ENCODE data around the gene GAPDHS. TPM values are rescaled to one million over a fixed set of nuclear protein-coding genes. Genes with fewer than 3 reads are reported as not detected.
A peak's percentile ranks its signal among the peaks of the same experiment; 100 is the strongest.

Gene GAPDHS
- total and polyA plus RNA-seq, 2 of the 4 experiments (the other 2 are of a cell fraction), result not detected

DNA sequence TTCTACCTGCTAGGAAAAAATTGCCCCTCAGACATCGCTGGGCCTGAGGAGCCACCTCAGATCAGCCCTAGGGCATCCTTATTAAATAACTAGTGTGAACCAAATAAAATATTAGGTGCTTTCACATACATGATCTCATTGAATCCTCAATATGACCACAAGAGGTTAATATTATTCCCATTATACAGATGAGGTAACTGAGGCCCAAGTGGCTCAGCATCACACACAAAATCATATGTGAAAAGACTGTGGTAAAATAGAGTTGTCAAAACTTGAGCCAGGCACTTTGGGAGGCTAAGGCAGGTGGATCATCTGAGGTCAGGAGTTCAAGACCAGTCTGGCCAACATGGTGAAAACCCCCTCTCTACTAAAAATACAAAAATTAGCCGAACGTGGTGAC is 16.9 kb upstream of the GAPDHS start:
- Histone ChIP-seq H2BK5ac (ENCODE audit: low read depth, low read length, poor library complexity, severe bottlenecking) (no peak overlapping the region), H4K20me1 (ENCODE audit: insufficient read depth, low read length) (no peaks in the 10 kb centered on the region), H2BK120ac (ENCODE audit: low read depth, low read length) (0 out of 2 replicates have a peak overlapping the region, but pooled peaks have one; percentile 38), H4K91ac (ENCODE audit: insufficient read depth, low read depth, low read length) (no peak overlapping the region), H3K4me1 (ENCODE audit: control insufficient read depth, insufficient read depth, low read length) (peaks cover 12% of the 10 kb centered on the region), H3K9me1 (ENCODE audit: insufficient read depth, low read length) (peaks cover 16% of the 10 kb centered on the region), H3K36me3 (ENCODE audit: control insufficient read depth, insufficient read depth, low read length) (no peaks in the 10 kb centered on the region), H3K14ac (replicated peaks; ENCODE audit: low read depth, low read length) (no peak overlapping the region), H3K9ac (ENCODE audit: low read depth, low read length) (no peak overlapping the region), H2BK15ac (ENCODE audit: low read depth, low read length) (peak overlapping the region; percentile 29; the same call in 1 of the 3 replicates), H3K27ac (ENCODE audit: insufficient read depth, low read length) (no peak overlapping the region), H3K4me2 (ENCODE audit: low read depth, low read length) (no peak overlapping the region), H2AK5ac (ENCODE audit: low read depth, low read length) (no peak overlapping the region), H4K5ac (ENCODE audit: low read depth, low read length) (no peak overlapping the region), H2AFZ (replicated peaks; ENCODE audit: low read length, poor library complexity) (no peak overlapping the region), H3K27me3 (ENCODE audit: control insufficient read depth, insufficient read depth, low read length) (peaks cover 16% of the 10 kb centered on the region; the same call in 1 of the 2 replicates), H3K4me3 (ENCODE audit: insufficient read depth, low read depth, low read length) (no peak overlapping the region), H4K8ac (ENCODE audit: low read depth in 2 of 2, low read length in 2 of 2) (no peak overlapping the region), H3K18ac (ENCODE audit: low read depth, low read length) (no peak overlapping the region), H3K79me1 (ENCODE audit: low read depth in 1 of 2, low read length in 2 of 2) (0 out of 4 replicates have a peak, but pooled peaks cover 0 to 3% of the 10 kb centered on the region in 2 experiments), H2BK20ac (ENCODE audit: low read depth, low read length) (peak overlapping the region; percentile 59; the same call in 1 of the 2 replicates), H3K4ac (ENCODE audit: low read depth, low read length) (no peak overlapping the region), H3K23ac (ENCODE audit: low read depth, low read length) (no peak overlapping the region), H2AK9ac (replicated peaks; ENCODE audit: low read depth, low read length, poor library complexity) (no peak overlapping the region), H3K56ac (ENCODE audit: extremely low read depth, insufficient read depth, low read length) (no peak overlapping the region), H3K9me3 (ENCODE audit: control insufficient read depth, insufficient read depth, low read length) (no peaks in the 10 kb centered on the region)
- dilution Hi-C loops (cut with HindIII; ENCODE audit: low sequenced_read_pairs, unreplicated experiment) (no loop called here), intact Hi-C loops (cut with micrococcal nuclease) (no loop called here), in situ Hi-C loops (cut with MboI; ENCODE audit: low sequenced_read_pairs) (no loop called here)
- ChIA-PET POLR2A (ENCODE audit: unreplicated experiment) (no interaction called here), CTCF (no interaction called here)
- DNase-seq (no peak), ATAC-seq (ENCODE audit: low read depth) (no peak)
- WGBS, 2 experiments (ENCODE audit: extremely low coverage in 2 of 2, insufficient read length in 1 of 2), result no CpG with 5 or more reads among the region's 3 CpGs
- no TSS peak for BruUV-seq (replicated peaks)
- TF ChIP-seq, protein P1, sequence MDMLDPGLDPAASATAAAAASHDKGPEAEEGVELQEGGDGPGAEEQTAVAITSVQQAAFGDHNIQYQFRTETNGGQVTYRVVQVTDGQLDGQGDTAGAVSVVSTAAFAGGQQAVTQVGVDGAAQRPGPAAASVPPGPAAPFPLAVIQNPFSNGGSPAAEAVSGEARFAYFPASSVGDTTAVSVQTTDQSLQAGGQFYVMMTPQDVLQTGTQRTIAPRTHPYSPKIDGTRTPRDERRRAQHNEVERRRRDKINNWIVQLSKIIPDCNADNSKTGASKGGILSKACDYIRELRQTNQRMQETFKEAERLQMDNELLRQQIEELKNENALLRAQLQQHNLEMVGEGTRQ (IDR thresholded peaks at IDR 0.05; ENCODE audit: low read depth, low read length), result no peak
- no peak for TF ChIP-seq FOS (IDR thresholded peaks at IDR 0.05; ENCODE audit: low read depth, low read length)
- no peak for TF ChIP-seq BHLHE40 (IDR thresholded peaks at IDR 0.05; ENCODE audit: low read depth, low read length)
- no peak for TF ChIP-seq NFE2L2 (IDR thresholded peaks at IDR 0.05; ENCODE audit: low read depth, low read length)
- no peak for TF ChIP-seq SMC3 (IDR thresholded peaks at IDR 0.05; ENCODE audit: low read depth, low read length)
- TF ChIP-seq CHD1 (IDR thresholded peaks at IDR 0.05; ENCODE audit: low read depth, low read length), result no peak
- TF ChIP-seq POLR2A (IDR thresholded peaks at IDR 0.05; ENCODE audit: low read depth, low read length), result no peak
- TF ChIP-seq CEBPB (IDR thresholded peaks at IDR 0.05; ENCODE audit: low read depth, low read length), result no peak
- TF ChIP-seq MAFK (IDR thresholded peaks at IDR 0.05; ENCODE audit: low read depth, low read length), result no peak
- TF ChIP-seq, protein P2, sequence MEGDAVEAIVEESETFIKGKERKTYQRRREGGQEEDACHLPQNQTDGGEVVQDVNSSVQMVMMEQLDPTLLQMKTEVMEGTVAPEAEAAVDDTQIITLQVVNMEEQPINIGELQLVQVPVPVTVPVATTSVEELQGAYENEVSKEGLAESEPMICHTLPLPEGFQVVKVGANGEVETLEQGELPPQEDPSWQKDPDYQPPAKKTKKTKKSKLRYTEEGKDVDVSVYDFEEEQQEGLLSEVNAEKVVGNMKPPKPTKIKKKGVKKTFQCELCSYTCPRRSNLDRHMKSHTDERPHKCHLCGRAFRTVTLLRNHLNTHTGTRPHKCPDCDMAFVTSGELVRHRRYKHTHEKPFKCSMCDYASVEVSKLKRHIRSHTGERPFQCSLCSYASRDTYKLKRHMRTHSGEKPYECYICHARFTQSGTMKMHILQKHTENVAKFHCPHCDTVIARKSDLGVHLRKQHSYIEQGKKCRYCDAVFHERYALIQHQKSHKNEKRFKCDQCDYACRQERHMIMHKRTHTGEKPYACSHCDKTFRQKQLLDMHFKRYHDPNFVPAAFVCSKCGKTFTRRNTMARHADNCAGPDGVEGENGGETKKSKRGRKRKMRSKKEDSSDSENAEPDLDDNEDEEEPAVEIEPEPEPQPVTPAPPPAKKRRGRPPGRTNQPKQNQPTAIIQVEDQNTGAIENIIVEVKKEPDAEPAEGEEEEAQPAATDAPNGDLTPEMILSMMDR (conservative IDR thresholded peaks at IDR 0.05; ENCODE audit: low read depth, low read length), result no peak
- TF ChIP-seq MXI1 (IDR thresholded peaks at IDR 0.05; ENCODE audit: borderline replicate concordance, low read depth, low read length), result no peak
- TF ChIP-seq, protein P3, sequence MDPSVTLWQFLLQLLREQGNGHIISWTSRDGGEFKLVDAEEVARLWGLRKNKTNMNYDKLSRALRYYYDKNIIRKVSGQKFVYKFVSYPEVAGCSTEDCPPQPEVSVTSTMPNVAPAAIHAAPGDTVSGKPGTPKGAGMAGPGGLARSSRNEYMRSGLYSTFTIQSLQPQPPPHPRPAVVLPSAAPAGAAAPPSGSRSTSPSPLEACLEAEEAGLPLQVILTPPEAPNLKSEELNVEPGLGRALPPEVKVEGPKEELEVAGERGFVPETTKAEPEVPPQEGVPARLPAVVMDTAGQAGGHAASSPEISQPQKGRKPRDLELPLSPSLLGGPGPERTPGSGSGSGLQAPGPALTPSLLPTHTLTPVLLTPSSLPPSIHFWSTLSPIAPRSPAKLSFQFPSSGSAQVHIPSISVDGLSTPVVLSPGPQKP (IDR thresholded peaks at IDR 0.05; ENCODE audit: borderline replicate concordance, low read depth, low read length), result no peak
